Measurements from ENCODE around the gene XYLT1. TPM values are rescaled to one million over a fixed set of nuclear protein-coding genes. Genes with fewer than 3 reads are reported as not detected.

The XYLT1 gene
- polyA plus RNA-seq, 1 donor (not counting 4 experiments of a cell fraction or from before 2014, with no cell fraction given) = 4.4 TPM

- DNase-seq (ENCODE audit: low read depth, low spot score) (no peak), FAIRE-seq (no peak)
- Histone ChIP-seq H3K79me2 (ENCODE audit: control insufficient read depth, insufficient read depth, low read length) (no peaks in the 10 kb centered on the region), H3K9me1 (ENCODE audit: control insufficient read depth, extremely low read depth, insufficient read depth, low read length) (no peaks in the 10 kb centered on the region), H3K27me3 (ENCODE audit: control insufficient read depth, extremely low read depth, insufficient read depth, low read length) (no peaks in the 10 kb centered on the region), H4K20me1 (ENCODE audit: control insufficient read depth, extremely low read depth, insufficient read depth, low read length) (no peaks in the 10 kb centered on the region), H3K27ac (ENCODE audit: control insufficient read depth, insufficient read depth, low read length) (no peak overlapping the region), H3K36me3 (ENCODE audit: control insufficient read depth in 2 of 2, extremely low read depth in 1 of 2, insufficient read depth in 2 of 2, low read length in 2 of 2) (peaks cover 0 to 4% of the 10 kb centered on the region in 2 experiments), H3K9me3 (ENCODE audit: control insufficient read depth, low read depth, low read length) (no peaks in the 10 kb centered on the region), H3K4me2 (ENCODE audit: control insufficient read depth, extremely low read depth, insufficient read depth, low read depth, low read length) (no peak overlapping the region), H3K4me3 (ENCODE audit: control insufficient read depth in 2 of 3, extremely low read depth in 1 of 3, insufficient read depth in 2 of 3, low read depth in 1 of 3, low read length in 3 of 3) (no peak overlapping the region), H3K9ac (ENCODE audit: control insufficient read depth, extremely low read depth, insufficient read depth, low read length) (no peak overlapping the region), H2AFZ (ENCODE audit: control insufficient read depth, low read length) (no peak overlapping the region), H3K4me1 (ENCODE audit: control insufficient read depth, extremely low read depth, insufficient read depth, low read length) (no peaks in the 10 kb centered on the region)
- dilution Hi-C loops (cut with MboI; ENCODE audit: extremely low pct_ligation_motif_present, low sequenced_read_pairs) = no loop called here
- TF ChIP-seq CTCF (optimal IDR thresholded peaks at IDR 0.05 in 1 of 3, IDR thresholded peaks at IDR 0.05 in 1 of 3, conservative IDR thresholded peaks at IDR 0.05 in 1 of 3; ENCODE audit: extremely low read depth in 1 of 3, insufficient read depth in 2 of 3, low read length in 3 of 3) (no peak), EZH2 (IDR thresholded peaks at IDR 0.05; ENCODE audit: low read length) (no peak)
Measured at GRCh38 chr16:17293813-17294558, 176.8 kb downstream of the XYLT1 start.

- Histone ChIP-seq H3K4me2 (ENCODE audit: control insufficient read depth, extremely low read depth, insufficient read depth, low read depth, low read length) (no peak overlapping the region), H3K9ac (ENCODE audit: control insufficient read depth, extremely low read depth, insufficient read depth, low read length) (no peak overlapping the region), H3K9me1 (ENCODE audit: control insufficient read depth, extremely low read depth, insufficient read depth, low read length) (no peaks in the 10 kb centered on the region), H3K36me3 (ENCODE audit: control insufficient read depth in 2 of 2, extremely low read depth in 1 of 2, insufficient read depth in 2 of 2, low read length in 2 of 2) (no peaks in the 10 kb centered on the region), H2AFZ (ENCODE audit: control insufficient read depth, low read length) (no peak overlapping the region), H3K27me3 (ENCODE audit: control insufficient read depth, extremely low read depth, insufficient read depth, low read length) (no peaks in the 10 kb centered on the region), H3K4me1 (ENCODE audit: control insufficient read depth, extremely low read depth, insufficient read depth, low read length) (no peaks in the 10 kb centered on the region), H3K27ac (ENCODE audit: control insufficient read depth, insufficient read depth, low read length) (no peak overlapping the region), H3K4me3 (ENCODE audit: control insufficient read depth in 2 of 3, extremely low read depth in 1 of 3, insufficient read depth in 2 of 3, low read depth in 1 of 3, low read length in 3 of 3) (no peak overlapping the region), H3K79me2 (ENCODE audit: control insufficient read depth, insufficient read depth, low read length) (no peaks in the 10 kb centered on the region), H4K20me1 (ENCODE audit: control insufficient read depth, extremely low read depth, insufficient read depth, low read length) (no peaks in the 10 kb centered on the region), H3K9me3 (ENCODE audit: control insufficient read depth, low read depth, low read length) (no peaks in the 10 kb centered on the region)
- FAIRE-seq (no peak), DNase-seq (ENCODE audit: low read depth, low spot score) (no peak)
- TF ChIP-seq CTCF (optimal IDR thresholded peaks at IDR 0.05 in 1 of 3, IDR thresholded peaks at IDR 0.05 in 1 of 3, conservative IDR thresholded peaks at IDR 0.05 in 1 of 3; ENCODE audit: extremely low read depth in 1 of 3, insufficient read depth in 2 of 3, low read length in 3 of 3) (no peak), EZH2 (IDR thresholded peaks at IDR 0.05; ENCODE audit: low read length) (no peak)
- dilution Hi-C loops (cut with MboI; ENCODE audit: extremely low pct_ligation_motif_present, low sequenced_read_pairs) = no loop called here
Measured at GRCh38 chr16:17291289-17291688, 179.5 kb downstream of the XYLT1 start.
